HL-60/S4 treated with retinoic acid at 250 ng/mL for 4 days and 3 days (cell line): Measurements from ENCODE around the gene MCTP1.
"Not testable (repeated sequence)": the region's sequence is repeated elsewhere in the genome, so short reads cannot be mapped to it uniquely, and the experiment has no call there.

ENCODE experiments used
- in situ Hi-C: fragments of 300-500 bp; cut with MboI; formaldehyde crosslinking; loops from 2 replicates; pipeline ENCODE4 v1.7.0; 2022; ENCODE audit warnings: low sequenced_read_pairs

MCTP1 gene

GRCh38 chr5:94891972-94892371 is 392.9 kb downstream of the MCTP1 start:
- in situ Hi-C loops, result no loop called here

GRCh38 chr5:94891565-94891964 is 393.3 kb downstream of the MCTP1 start:
- in situ Hi-C loops, result no loop called here

- in situ Hi-C loops, result no loop called here
Observed at GRCh38 chr5:94890907-94891306, 394.0 kb downstream of the MCTP1 start.

GRCh38 chr5:94888674-94889073 is 396.2 kb downstream of the MCTP1 start:
- in situ Hi-C loops, result no loop called here

- in situ Hi-C loops, result no loop called here
Observed at GRCh38 chr5:94885931-94886330, 399.0 kb downstream of the MCTP1 start.

- in situ Hi-C loops, result no loop called here
Observed at GRCh38 chr5:94884311-94884710, 400.6 kb downstream of the MCTP1 start.

- in situ Hi-C loops, result no loop called here
Observed at GRCh38 chr5:94872526-94872925, 412.4 kb downstream of the MCTP1 start.

GRCh38 chr5:94870511-94871183 is 414.2 kb downstream of the MCTP1 start:
- in situ Hi-C loops, result no loop called here

GRCh38 chr5:94869921-94870320 is 415.0 kb downstream of the MCTP1 start:
- in situ Hi-C loops, result no loop called here

- in situ Hi-C loops, result no loop called here
Observed at GRCh38 chr5:94863951-94864350, 420.9 kb downstream of the MCTP1 start.

- in situ Hi-C loops, result no loop called here
Observed at GRCh38 chr5:94857111-94857510, 427.8 kb downstream of the MCTP1 start.

- in situ Hi-C loops, result no loop called here
Observed at GRCh38 chr5:94856257-94856800, 428.6 kb downstream of the MCTP1 start.

- in situ Hi-C loops, result no loop called here
Observed at GRCh38 chr5:94855543-94855942, 429.4 kb downstream of the MCTP1 start.

GRCh38 chr5:94853120-94853519 is 431.8 kb downstream of the MCTP1 start:
- in situ Hi-C loops, result no loop called here

GRCh38 chr5:94850960-94851359 is 433.9 kb downstream of the MCTP1 start:
- in situ Hi-C loops, result no loop called here

GRCh38 chr5:94849821-94850736 is 434.8 kb downstream of the MCTP1 start:
- in situ Hi-C loops, result no loop called here

- in situ Hi-C loops, result no loop called here
Observed at GRCh38 chr5:94849324-94849723, 435.6 kb downstream of the MCTP1 start.

- in situ Hi-C loops, result no loop called here
Observed at GRCh38 chr5:94847726-94848125, 437.2 kb downstream of the MCTP1 start.

- in situ Hi-C loops, result no loop called here
Observed at GRCh38 chr5:94847019-94847418, 437.9 kb downstream of the MCTP1 start.

- in situ Hi-C loops, result not testable (repeated sequence)
Observed at GRCh38 chr5:94845696-94846095, 439.2 kb downstream of the MCTP1 start.

GRCh38 chr5:94841598-94842322 is 443.1 kb downstream of the MCTP1 start:
- in situ Hi-C loops, result no loop called here
